Liver (tissue), 9 donors: ENCODE results near the gene NECTIN4. TPM values are rescaled to one million over a fixed set of nuclear protein-coding genes. Genes with fewer than 3 reads are reported as not detected.

ENCODE experiments used
- DNase-seq: peaks from one replicate; pipeline ENCODE4 v3.0.0-alpha.2; 2017; ENCODE audit warnings: low spot score
- H3K27ac ChIP-seq, 2 donors: one replicate each; pipeline ENCODE4 v1.7.0; 2013; ENCODE audit warnings: inconsistent platforms in 2 of 2, low read length in 2 of 2, control low read depth in 1 of 2, low read depth in 1 of 2, mild to moderate bottlenecking in 1 of 2
- H3K27me3 ChIP-seq, 4 donors: one replicate each; pipeline versions ENCODE4 v1.6.1 to v1.7.0; 2013; ENCODE audit warnings: low read length in 3 of 4, inconsistent platforms in 1 of 4, mild to moderate bottlenecking in 1 of 4, moderate library complexity in 1 of 4; ENCODE audit not compliant: control insufficient read depth in 4 of 4, insufficient read depth in 4 of 4
- H3K36me3 ChIP-seq, 4 donors: one replicate each; pipeline versions ENCODE4 v1.6.1 to v1.7.0; 2013; ENCODE audit warnings: low read length in 3 of 4, mild to moderate bottlenecking in 3 of 4, low read depth in 1 of 4, moderate library complexity in 1 of 4; ENCODE audit not compliant: control insufficient read depth in 4 of 4, insufficient read depth in 3 of 4
- H3K4me1 ChIP-seq, 4 donors: one replicate each; pipeline versions ENCODE4 v1.6.1 to v1.7.0; 2013; ENCODE audit warnings: low read length in 3 of 4, mild to moderate bottlenecking in 3 of 4, moderate library complexity in 1 of 4; ENCODE audit not compliant: control insufficient read depth in 4 of 4, insufficient read depth in 4 of 4
- H3K4me3 ChIP-seq, 3 donors: one replicate each; pipeline versions ENCODE4 v1.6.1 to v1.7.0; 2013; ENCODE audit warnings: low read length in 3 of 3, control low read depth in 1 of 3, low read depth in 1 of 3, mild to moderate bottlenecking in 1 of 3
- H3K9ac ChIP-seq, 2 donors: one replicate each; pipeline ENCODE4 v1.7.0; 2013; ENCODE audit warnings: low read length in 2 of 2, mild to moderate bottlenecking in 2 of 2, moderate library complexity in 2 of 2, control low read depth in 1 of 2, low read depth in 1 of 2
- H3K9me3 ChIP-seq, 4 donors: one replicate each; pipeline versions ENCODE4 v1.6.1 to v1.7.0; 2013; ENCODE audit warnings: low read length in 3 of 4; ENCODE audit not compliant: control insufficient read depth in 4 of 4
- ATF3 ChIP-seq: IDR thresholded peaks from 2 replicates; pipeline ENCODE4 v1.6.1; 2016; ENCODE audit warnings: antibody characterized with exemption
- FOXA1 ChIP-seq: IDR thresholded peaks from 2 replicates; pipeline ENCODE4 v1.6.1; 2016; ENCODE audit warnings: antibody characterized with exemption
- FOXA2 ChIP-seq: IDR thresholded peaks from 2 replicates; pipeline ENCODE4 v1.6.1; 2016; ENCODE audit warnings: antibody characterized with exemption
- GABPA ChIP-seq, 2 donors: IDR thresholded peaks in 1 of 2; conservative IDR thresholded peaks in 1 of 2; 2 replicates each; pipeline ENCODE4 v1.6.1; 2016; ENCODE audit warnings: antibody characterized with exemption in 2 of 2, mild to moderate bottlenecking in 1 of 2, moderate library complexity in 1 of 2
- JUND ChIP-seq, 2 donors: IDR thresholded peaks; 2 replicates each; pipeline ENCODE4 v1.6.1; 2016; ENCODE audit warnings: antibody characterized with exemption in 2 of 2
- RAD21 ChIP-seq, 2 donors: IDR thresholded peaks; 2 replicates each; pipeline ENCODE4 v1.6.1; 2016; ENCODE audit warnings: antibody characterized with exemption in 2 of 2, mild to moderate bottlenecking in 2 of 2
- RXRA ChIP-seq, 2 donors: IDR thresholded peaks; 2 replicates each; pipeline ENCODE4 v1.6.1; 2017 to 2018; ENCODE audit warnings: antibody characterized with exemption in 2 of 2, mild to moderate bottlenecking in 1 of 2
- TAF1 ChIP-seq: conservative IDR thresholded peaks from 2 replicates; pipeline ENCODE4 v1.6.1; 2016; ENCODE audit warnings: antibody characterized with exemption, mild to moderate bottlenecking
- ZBTB33 ChIP-seq: IDR thresholded peaks from 2 replicates; pipeline ENCODE4 v1.6.1; 2016; ENCODE audit warnings: antibody characterized with exemption
- WGBS: extraction: QIAGEN DNeasy Blood & Tissue Kit; methylation state at CpG from one replicate; pipeline ENCODE4 v1.1.7; 2013; 5-methylcytosine and 5-hydroxymethylcytosine counted together
- polyA plus RNA-seq, 2 donors: library from polyadenylated mRNA; stranded (reverse) in 1 of 2; unstranded in 1 of 2; fragments of 200-250 nt in 1 of 2; fragments of >200 nt in 1 of 2; fragmentation: Nextera tagmentation in 1 of 2; extraction: Ambion mirVana in 1 of 2; gene quantifications; one replicate each; pipeline versions ENCODE4 v1.2.1 to v1.2.3, GENCODE V29; 2013 to 2015
- total RNA-seq, 2 donors: library from RNA; depleted of rRNA; stranded (reverse); fragments of >200 nt; gene quantifications; one replicate each; pipeline ENCODE4 v1.2.3, GENCODE V29; 2014
- TF ChIP-seq, protein P1 (sequence below): IDR thresholded peaks from 2 replicates; pipeline ENCODE4 v1.6.1; 2016; ENCODE audit warnings: antibody characterized with exemption, mild to moderate bottlenecking
- TF ChIP-seq, protein P2 (sequence below): IDR thresholded peaks from 2 replicates; pipeline ENCODE4 v1.6.1; 2016; ENCODE audit warnings: antibody characterized with exemption
- TF ChIP-seq, protein P3 (sequence below): fragments of 150-350 bp; IDR thresholded peaks from 2 replicates; pipeline ENCODE4 v1.5.1; 2017; ENCODE audit warnings: improper control_type of control experiment, low read depth, low read length; ENCODE audit not compliant: missing input control
- donor health status: healthy.
- donor health status: healthy.
- donor health status: healthy.
- donor health status: healthy.
- donor health status: healthy.

NECTIN4 gene
- total and polyA plus RNA-seq, 4 donors: 0.01 TPM; not detected in 3

- Histone ChIP-seq H3K27ac (no peak overlapping the region), H3K36me3 (peaks cover 0 to 13% (median 5%) of the 10 kb centered on the region in 4 donors), H3K9ac (no peak overlapping the region), H3K4me1 (peaks cover 2 to 24% (median 11%) of the 10 kb centered on the region in 4 donors), H3K4me3 (no peak overlapping the region), H3K27me3 (no peaks in the 10 kb centered on the region), H3K9me3 (no peaks in the 10 kb centered on the region)
- WGBS: 96% methylated on average over 2 of the region's 2 CpGs
- no peak for DNase-seq
- no peak for TF ChIP-seq JUND (IDR thresholded peaks at IDR 0.05)
- TF ChIP-seq, protein P1, sequence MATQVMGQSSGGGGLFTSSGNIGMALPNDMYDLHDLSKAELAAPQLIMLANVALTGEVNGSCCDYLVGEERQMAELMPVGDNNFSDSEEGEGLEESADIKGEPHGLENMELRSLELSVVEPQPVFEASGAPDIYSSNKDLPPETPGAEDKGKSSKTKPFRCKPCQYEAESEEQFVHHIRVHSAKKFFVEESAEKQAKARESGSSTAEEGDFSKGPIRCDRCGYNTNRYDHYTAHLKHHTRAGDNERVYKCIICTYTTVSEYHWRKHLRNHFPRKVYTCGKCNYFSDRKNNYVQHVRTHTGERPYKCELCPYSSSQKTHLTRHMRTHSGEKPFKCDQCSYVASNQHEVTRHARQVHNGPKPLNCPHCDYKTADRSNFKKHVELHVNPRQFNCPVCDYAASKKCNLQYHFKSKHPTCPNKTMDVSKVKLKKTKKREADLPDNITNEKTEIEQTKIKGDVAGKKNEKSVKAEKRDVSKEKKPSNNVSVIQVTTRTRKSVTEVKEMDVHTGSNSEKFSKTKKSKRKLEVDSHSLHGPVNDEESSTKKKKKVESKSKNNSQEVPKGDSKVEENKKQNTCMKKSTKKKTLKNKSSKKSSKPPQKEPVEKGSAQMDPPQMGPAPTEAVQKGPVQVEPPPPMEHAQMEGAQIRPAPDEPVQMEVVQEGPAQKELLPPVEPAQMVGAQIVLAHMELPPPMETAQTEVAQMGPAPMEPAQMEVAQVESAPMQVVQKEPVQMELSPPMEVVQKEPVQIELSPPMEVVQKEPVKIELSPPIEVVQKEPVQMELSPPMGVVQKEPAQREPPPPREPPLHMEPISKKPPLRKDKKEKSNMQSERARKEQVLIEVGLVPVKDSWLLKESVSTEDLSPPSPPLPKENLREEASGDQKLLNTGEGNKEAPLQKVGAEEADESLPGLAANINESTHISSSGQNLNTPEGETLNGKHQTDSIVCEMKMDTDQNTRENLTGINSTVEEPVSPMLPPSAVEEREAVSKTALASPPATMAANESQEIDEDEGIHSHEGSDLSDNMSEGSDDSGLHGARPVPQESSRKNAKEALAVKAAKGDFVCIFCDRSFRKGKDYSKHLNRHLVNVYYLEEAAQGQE: no peak
- TF ChIP-seq RXRA (IDR thresholded peaks at IDR 0.05): no peak
- TF ChIP-seq GABPA (IDR thresholded peaks at IDR 0.05 in 1 of 2, conservative IDR thresholded peaks at IDR 0.05 in 1 of 2): no peak
- no peak for TF ChIP-seq ATF3
- TF ChIP-seq, protein P2, sequence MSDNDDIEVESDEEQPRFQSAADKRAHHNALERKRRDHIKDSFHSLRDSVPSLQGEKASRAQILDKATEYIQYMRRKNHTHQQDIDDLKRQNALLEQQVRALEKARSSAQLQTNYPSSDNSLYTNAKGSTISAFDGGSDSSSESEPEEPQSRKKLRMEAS: no peak
- no peak for TF ChIP-seq TAF1
- TF ChIP-seq FOXA2: no peak
These were observed 6.7 kb upstream of the NECTIN4 start for GRCh38 chr1:161096015-161096414.

- H3K36me3 ChIP-seq: peaks cover 0 to 7% (median 1%) of the 10 kb centered on the region in 4 donors
- H3K9me3 ChIP-seq: no peaks in the 10 kb centered on the region
- 91% methylated on average over 6 of the region's 6 CpGs for WGBS
- DNase-seq: no peak
- H3K4me1 ChIP-seq: peaks cover 2 to 24% (median 11%) of the 10 kb centered on the region in 4 donors
- no peak overlapping the region for H3K27ac ChIP-seq
- TF ChIP-seq, protein P3, sequence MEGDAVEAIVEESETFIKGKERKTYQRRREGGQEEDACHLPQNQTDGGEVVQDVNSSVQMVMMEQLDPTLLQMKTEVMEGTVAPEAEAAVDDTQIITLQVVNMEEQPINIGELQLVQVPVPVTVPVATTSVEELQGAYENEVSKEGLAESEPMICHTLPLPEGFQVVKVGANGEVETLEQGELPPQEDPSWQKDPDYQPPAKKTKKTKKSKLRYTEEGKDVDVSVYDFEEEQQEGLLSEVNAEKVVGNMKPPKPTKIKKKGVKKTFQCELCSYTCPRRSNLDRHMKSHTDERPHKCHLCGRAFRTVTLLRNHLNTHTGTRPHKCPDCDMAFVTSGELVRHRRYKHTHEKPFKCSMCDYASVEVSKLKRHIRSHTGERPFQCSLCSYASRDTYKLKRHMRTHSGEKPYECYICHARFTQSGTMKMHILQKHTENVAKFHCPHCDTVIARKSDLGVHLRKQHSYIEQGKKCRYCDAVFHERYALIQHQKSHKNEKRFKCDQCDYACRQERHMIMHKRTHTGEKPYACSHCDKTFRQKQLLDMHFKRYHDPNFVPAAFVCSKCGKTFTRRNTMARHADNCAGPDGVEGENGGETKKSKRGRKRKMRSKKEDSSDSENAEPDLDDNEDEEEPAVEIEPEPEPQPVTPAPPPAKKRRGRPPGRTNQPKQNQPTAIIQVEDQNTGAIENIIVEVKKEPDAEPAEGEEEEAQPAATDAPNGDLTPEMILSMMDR: no peak
- TF ChIP-seq JUND (IDR thresholded peaks at IDR 0.05): no peak
- no peak for TF ChIP-seq FOXA2
- no peak for TF ChIP-seq ZBTB33
- no peak for TF ChIP-seq FOXA1
- no peak for TF ChIP-seq RAD21 (IDR thresholded peaks at IDR 0.05)
- no peak for TF ChIP-seq GABPA (IDR thresholded peaks at IDR 0.05 in 1 of 2, conservative IDR thresholded peaks at IDR 0.05 in 1 of 2)
- no peak overlapping the region for H3K4me3 ChIP-seq
- H3K9ac ChIP-seq: no peak overlapping the region
- no peaks in the 10 kb centered on the region for H3K27me3 ChIP-seq
These were observed 5.9 kb upstream of the NECTIN4 start for GRCh38 chr1:161095230-161095629.
